Suprapubic skin (tissue), 4 donors: Measurements from ENCODE around the gene MYL3.

Experiments used
- POLR2A ChIP-seq, 2 donors: fragments of 450-650 bp; IDR thresholded peaks; one replicate each; pipeline ENCODE4 v1.6.1; 2017; ENCODE audit warnings: antibody characterized with exemption in 2 of 2, mild to moderate bottlenecking in 2 of 2, moderate library complexity in 2 of 2
- POLR2AphosphoS5 ChIP-seq, 3 donors: sonication (generic); formaldehyde crosslinking; IDR thresholded peaks; one replicate each; pipeline ENCODE4 v1.6.1; 2017; ENCODE audit warnings: antibody characterized with exemption in 3 of 3
- TF ChIP-seq, protein P1 (sequence below), 2 donors: fragments of 200-600 bp in 1 of 2; fragments of 450-650 bp in 1 of 2; sonication (generic) in 1 of 2; IDR thresholded peaks; one replicate each; pipeline ENCODE4 v1.5.1; 2016 to 2019; ENCODE audit warnings: antibody characterized with exemption in 2 of 2, mild to moderate bottlenecking in 1 of 2, moderate library complexity in 1 of 2

GRCh38 chr3:46844881-46845312 is 18.3 kb downstream of the MYL3 start:
- TF ChIP-seq POLR2AphosphoS5 (IDR thresholded peaks at IDR 0.05) (no peak), POLR2A (IDR thresholded peaks at IDR 0.05) (no peak)
- TF ChIP-seq, protein P1, sequence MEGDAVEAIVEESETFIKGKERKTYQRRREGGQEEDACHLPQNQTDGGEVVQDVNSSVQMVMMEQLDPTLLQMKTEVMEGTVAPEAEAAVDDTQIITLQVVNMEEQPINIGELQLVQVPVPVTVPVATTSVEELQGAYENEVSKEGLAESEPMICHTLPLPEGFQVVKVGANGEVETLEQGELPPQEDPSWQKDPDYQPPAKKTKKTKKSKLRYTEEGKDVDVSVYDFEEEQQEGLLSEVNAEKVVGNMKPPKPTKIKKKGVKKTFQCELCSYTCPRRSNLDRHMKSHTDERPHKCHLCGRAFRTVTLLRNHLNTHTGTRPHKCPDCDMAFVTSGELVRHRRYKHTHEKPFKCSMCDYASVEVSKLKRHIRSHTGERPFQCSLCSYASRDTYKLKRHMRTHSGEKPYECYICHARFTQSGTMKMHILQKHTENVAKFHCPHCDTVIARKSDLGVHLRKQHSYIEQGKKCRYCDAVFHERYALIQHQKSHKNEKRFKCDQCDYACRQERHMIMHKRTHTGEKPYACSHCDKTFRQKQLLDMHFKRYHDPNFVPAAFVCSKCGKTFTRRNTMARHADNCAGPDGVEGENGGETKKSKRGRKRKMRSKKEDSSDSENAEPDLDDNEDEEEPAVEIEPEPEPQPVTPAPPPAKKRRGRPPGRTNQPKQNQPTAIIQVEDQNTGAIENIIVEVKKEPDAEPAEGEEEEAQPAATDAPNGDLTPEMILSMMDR (IDR thresholded peaks at IDR 0.05) = no peak
